M059J (cell line): Measurements from ENCODE around the gene POGLUT2. TPM values are rescaled to one million over a fixed set of nuclear protein-coding genes. Genes with fewer than 3 reads are reported as not detected.

ENCODE experiments used
- DNase-seq: peaks from one replicate; pipeline ENCODE4 v3.0.0-alpha.2; 2012; ENCODE audit warnings: low read depth
- total RNA-seq: library from RNA; depleted of rRNA; stranded (reverse); fragments of >200 nt; shearing (Covaris generic); gene quantifications from 2 replicates; pipeline ENCODE4 v1.2.3, GENCODE V29; 2014; rRNA removed

POGLUT2 gene
- 20.3 and 25.1 TPM in 2 replicates for total RNA-seq

- DNase-seq: peak; percentile 91
These were observed at the start of gene POGLUT2, which contains the start of gene BIVM for GRCh38 chr13:102798581-102799425. TSS of gene POGLUT2 (minus strand) at chr13:102798976. CDS start at chr13:102798670, 306 bp downstream. TSS of gene BIVM (plus strand) at chr13:102799119. CDS start at chr13:102807268, 8,149 bp downstream.

- DNase-seq: peak; percentile 34
These were observed 48.8 kb upstream of the POGLUT2 start for GRCh38 chr13:102847272-102848234.

DNA sequence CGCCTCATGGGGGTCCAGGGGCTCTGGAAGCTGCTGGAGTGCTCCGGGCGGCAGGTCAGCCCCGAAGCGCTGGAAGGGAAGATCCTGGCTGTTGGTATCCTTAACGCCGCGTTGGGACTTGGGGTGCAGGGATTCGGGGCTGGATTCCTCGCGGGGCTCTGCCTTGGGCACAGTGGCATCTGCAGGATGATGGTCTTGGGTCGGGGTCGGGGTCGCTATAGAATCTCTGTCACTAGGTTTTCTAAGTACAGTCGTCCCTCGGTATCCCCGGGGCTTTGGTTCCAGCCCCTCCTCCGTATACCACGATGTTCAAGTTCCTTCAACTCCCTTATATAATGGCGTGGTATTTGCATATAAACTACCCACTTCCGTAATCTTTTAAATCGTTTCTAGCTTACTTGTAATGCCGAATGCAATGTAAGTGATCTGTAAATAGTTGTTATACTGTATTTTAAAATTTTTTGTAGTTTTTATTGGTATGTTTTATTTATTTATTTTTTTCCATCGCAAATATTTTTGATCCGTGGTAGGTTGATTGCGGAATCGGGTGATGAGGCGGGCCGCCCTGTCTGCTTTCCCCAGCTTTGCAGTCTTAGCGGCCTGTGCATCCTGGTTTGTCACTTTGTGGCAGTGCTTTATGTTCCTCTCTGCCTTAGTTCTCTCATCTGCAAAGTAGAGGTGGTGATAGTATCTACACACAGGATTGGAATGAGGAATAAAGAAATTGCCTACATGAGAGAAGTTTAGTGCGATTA, 47.7 kb upstream of the POGLUT2 start:
- peak; percentile 40 for DNase-seq

DNA sequence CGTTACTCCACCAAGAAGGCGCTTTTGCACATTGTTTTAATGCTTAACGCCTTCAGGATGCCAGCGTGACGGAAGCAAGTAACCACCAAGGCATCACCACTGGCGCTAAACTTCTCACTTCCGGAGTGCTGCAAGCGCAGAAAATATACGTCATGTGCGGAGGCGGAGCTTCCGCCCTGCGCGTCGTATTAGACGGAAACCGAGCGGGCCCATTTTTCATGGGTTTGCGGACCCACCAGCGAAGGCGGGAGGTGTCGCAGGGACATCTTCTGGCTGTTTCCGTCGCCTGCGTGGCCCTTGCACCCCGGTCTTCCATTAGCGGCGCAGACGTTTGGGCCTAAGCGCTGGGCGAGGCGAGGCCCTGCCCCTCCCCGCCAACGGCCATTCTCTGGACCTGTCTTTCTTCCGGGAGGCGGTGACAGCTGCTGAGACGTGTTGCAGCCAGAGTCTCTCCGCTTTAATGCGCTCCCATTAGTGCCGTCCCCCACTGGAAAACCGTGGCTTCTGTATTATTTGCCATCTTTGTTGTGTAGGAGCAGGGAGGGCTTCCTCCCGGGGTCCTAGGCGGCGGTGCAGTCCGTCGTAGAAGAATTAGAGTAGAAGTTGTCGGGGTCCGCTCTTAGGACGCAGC, 47.0 kb upstream of the POGLUT2 start, which contains the start of gene ERCC5:
TSS of gene ERCC5 (plus strand) at position 403 of the 631 bp plus-strand sequence. CDS start 235 bp downstream, outside the sequence.
- DNase-seq: peak; percentile 92

DNA sequence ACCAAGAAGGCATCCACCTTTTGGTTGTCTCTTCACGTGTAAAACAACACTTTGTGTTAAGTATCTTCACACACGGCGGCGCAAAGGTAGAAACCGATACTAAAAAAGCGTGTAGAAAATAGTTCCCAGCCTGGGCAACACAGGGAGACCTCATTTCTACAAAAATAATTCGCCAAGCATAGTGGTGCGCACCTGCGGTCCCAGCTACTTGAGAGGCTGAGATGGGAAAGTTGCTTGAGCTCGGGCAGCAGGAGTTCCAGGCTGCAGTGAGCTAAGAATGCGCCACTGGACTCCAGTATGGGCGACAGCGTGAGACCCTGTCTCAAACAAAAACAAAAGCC, 46.5 kb upstream of the POGLUT2 start:
- DNase-seq: no peak

DNA sequence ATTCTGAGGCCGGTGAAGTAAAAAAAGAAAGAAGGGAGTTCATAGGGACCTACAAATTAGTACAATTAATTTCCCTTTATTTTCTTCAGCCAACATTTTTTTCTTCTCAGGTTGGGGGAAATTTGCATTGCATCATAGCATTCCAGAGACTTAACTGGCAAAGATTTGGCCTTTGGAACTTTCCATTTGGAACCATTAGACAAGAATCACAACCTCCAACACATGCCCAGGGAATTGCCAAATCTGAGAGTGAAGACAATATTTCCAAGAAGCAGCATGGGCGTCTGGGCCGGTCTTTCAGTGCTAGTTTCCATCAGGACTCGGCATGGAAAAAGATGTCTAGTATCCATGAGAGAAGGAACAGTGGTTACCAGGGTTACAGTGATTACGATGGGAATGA, 40.7 kb upstream of the POGLUT2 start:
- no peak for DNase-seq

DNA sequence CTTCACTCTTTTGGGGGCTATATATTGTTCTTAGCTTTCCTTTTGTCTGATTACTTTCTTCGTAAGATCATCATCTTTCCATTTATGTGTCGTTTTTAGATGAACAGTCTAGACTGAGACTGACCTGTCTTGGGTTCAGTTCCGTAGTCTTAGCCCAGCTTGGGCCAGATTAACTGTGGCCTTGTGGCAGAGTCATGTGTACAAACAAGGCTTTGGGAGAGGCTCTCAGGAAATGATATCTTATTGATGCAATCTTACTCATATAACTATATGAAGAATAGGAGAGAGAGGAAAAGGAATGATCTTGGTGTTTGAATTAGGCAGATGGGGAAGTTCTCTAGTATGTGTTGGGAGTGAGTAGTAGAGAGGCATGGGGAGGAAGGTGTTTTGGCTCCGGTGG, 40.2 kb upstream of the POGLUT2 start:
- no peak for DNase-seq

GRCh38 chr13:102838273-102838672, 39.5 kb upstream of the POGLUT2 start:
- DNase-seq: no peak

GRCh38 chr13:102836471-102836870, 37.7 kb upstream of the POGLUT2 start:
- no peak for DNase-seq

DNA sequence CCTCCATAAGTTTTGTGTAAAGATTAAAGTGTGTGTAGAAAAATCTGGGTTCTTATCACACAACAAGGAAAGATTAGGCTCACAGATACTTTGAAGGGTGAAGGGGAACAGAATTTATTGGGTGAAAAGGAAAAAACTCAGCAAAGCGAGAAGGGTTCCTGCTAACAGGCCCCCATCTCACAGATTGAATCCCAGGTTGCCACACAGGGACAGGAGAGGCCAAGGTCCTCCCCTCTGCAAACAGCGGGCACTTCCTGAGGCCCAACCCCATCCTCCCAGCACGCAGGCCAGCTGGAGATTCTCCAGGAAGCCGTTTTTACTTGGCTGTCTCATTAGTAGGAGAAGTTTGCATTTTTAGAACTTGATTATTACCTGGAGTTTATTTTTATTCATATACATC, 31.9 kb upstream of the POGLUT2 start:
- DNase-seq: no peak

- DNase-seq: peak; percentile 85
These were observed 27.3 kb upstream of the POGLUT2 start for GRCh38 chr13:102825921-102826706.

GRCh38 chr13:102825400-102825799, 26.6 kb upstream of the POGLUT2 start:
- DNase-seq: no peak

GRCh38 chr13:102817907-102818306, 19.1 kb upstream of the POGLUT2 start:
- DNase-seq: peak; percentile 21

DNA sequence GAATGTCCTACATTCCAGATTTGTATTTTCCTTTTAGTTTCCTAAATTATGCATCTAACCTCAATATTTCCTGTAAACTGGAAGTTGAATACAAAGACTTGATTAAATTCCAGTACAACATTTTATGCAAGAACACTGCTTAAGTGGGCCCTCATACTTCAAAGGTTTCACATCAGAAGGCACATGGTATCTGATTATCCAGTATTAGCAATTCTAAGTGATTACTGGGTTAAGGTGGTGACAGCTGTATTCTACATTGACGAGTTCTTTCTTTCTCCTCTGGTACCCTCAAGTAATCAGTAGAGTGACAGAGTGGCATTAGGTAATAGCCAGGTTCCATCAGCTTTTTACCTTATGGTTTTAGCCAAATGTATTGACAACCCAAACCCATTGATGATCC, 18.5 kb upstream of the POGLUT2 start:
- DNase-seq: no peak

- DNase-seq: no peak
These were observed 17.9 kb upstream of the POGLUT2 start for GRCh38 chr13:102816708-102817107.

- DNase-seq: no peak
These were observed 17.0 kb upstream of the POGLUT2 start for GRCh38 chr13:102815788-102816187.

DNA sequence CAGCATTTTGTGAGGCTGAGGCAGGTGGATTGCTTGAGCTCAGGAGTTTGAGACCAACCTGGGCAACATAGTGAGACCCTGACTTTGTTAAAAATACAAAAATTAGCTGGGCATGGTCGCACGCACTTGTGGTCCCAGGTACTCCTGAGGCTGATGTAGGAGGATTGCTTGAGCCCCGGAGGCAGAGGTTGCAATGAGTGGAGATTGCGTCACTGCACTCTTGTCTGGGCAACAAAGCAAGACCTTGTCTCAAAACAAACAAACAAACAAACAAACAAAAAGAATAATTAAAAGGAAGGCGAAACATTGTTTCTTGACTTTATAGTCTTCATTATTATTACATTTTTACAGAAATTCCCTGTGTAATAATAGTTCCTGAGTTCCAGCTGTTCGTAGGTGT, 16.0 kb upstream of the POGLUT2 start:
- DNase-seq: no peak

- no peak for DNase-seq
These were observed 15.3 kb upstream of the POGLUT2 start for GRCh38 chr13:102814025-102814607.

DNA sequence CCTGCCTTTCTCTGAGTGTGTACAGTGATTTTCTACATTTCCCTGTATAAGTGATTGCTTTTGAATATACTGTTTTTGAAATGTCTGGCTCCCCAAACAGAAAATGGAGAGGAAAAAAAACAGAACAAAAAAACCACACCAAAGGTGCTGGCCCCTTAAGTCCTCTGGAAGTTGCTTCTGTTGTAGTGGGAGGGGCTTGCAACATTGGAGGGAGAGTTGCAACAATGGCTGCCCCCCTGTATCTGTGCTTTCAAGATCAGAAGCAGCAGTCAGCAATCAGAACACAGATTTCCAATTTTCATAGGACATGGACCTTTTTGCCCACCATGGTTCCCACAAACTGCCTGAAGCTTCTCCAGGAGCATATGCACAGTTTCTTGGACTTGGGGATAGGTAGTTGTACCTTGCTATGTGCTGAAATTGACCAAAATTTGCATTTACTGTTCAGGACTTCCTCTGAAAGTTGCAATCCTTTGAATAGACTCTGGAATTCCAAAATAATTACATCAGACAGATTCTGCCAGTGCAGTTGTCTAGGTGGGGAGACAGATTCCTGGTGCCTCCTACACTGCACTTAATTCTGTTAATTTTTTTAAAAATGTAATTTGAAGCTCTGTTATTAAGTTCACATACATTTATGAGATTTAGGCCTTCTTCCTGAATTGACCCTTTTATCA, 14.0 kb upstream of the POGLUT2 start:
- no peak for DNase-seq
